OCI-LY3 (cell line): ENCODE results near the gene ARID3C.

Source experiments
- CTCF ChIP-seq: fragments of 200-600, 300-600 bp; sonication (generic); IDR thresholded peaks from 2 replicates; pipeline ENCODE4 v1.5.1; 2014; ENCODE audit warnings: antibody characterized with exemption, low read length, low read depth
- EZH2phosphoT487 ChIP-seq: fragments of 200-600 bp; shearing (Covaris generic); IDR thresholded peaks from 2 replicates; pipeline ENCODE4 v1.6.1; 2018; ENCODE audit warnings: antibody characterized with exemption, mixed run types, low read depth

GRCh38 chr9:34590381-34591247 is 38.3 kb downstream of the ARID3C start:
- TF ChIP-seq CTCF (no peak), EZH2phosphoT487 (no peak)
